GM18505 (cell line): ENCODE measurements around the gene TTC13.

Source experiments
- ATAC-seq: cut with Tn5 transposase; IDR thresholded peaks from one replicate; pipeline ENCODE4 v1.9.1; 2021; ENCODE audit not compliant: unreplicated experiment
- POLR2A ChIP-seq: IDR thresholded peaks from 4 replicates; pipeline ENCODE4 v1.6.1; 2011; ENCODE audit warnings: borderline replicate concordance; ENCODE audit not compliant: insufficient read depth, insufficient read length; ENCODE audit errors: extremely low read depth

TTC13 gene

DNA sequence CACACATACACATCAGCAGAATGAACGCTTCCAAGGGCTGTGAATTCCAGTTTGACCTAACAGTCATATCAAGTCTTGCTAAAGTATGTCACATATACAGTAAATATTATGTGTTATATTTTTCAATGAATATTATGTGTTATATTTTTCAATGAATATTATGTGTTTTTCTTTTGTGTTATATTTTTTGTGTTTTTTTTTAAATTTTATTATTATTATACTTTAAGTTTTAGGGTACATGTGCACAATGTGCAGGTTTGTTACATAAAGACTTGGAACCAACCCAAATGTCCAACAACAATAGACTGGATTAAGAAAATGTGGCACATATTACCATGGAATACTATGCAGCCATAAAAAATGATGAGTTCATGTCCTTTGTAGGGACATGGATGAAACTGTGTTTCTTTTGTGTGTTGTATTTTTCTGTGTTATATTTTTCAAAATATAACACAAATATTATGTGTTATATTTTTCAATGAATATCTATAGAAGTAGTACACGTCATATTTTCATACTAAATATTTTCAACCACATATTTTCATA lies 35.5 kb downstream of the TTC13 start:
- no peak for ATAC-seq
- TF ChIP-seq POLR2A = no peak

DNA sequence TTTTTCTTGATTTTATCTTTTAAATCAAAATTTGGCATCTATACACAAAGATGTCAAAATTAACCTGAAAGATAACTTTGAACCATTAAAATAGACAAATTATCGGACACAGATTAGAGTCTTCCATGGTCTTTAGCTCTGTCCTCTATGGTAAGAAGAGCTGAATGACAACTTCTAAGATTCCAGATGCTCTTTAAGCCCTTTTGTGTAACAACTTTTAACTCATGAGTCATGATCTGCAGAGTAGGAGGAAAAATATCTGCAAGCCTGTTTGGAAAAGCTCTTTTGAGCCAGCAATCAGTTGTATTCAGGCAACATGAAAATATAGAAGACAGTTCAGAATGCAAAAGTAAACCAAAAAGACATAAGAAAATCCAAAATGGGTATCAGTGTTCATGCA lies 37.8 kb downstream of the TTC13 start:
- no peak for ATAC-seq
- TF ChIP-seq POLR2A = no peak

DNA sequence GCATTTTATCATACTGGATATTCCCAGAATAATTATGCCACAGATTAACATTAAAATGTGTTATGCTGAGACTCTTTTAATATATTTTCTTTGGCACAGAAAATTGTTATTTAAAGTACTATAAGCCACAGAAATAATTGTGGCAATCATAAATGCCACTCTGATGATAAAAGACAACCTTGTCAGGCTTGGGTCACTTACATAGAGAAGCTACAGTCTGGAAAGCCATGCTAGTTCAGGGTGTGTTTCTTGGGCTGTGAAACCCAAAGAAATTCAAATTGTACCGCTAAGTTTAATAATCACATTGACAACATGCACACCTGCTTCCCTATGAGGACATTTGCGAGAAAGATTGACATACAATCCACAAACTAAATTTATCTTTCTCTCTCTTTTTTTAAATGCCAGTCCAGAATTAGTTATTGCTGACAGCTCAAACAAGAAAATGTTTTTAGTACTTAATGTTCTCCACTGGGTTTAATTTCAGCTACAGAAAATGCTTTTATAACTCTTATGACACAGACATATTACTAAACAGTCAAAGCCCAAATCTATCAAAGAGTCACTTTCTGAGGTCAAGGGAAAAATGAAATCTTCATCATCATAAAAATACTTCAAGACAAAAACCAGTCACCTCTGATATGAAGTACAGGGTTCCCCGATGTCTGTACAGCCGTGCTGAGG lies 38.7 kb downstream of the TTC13 start:
- TF ChIP-seq POLR2A = no peak
- ATAC-seq = no peak

DNA sequence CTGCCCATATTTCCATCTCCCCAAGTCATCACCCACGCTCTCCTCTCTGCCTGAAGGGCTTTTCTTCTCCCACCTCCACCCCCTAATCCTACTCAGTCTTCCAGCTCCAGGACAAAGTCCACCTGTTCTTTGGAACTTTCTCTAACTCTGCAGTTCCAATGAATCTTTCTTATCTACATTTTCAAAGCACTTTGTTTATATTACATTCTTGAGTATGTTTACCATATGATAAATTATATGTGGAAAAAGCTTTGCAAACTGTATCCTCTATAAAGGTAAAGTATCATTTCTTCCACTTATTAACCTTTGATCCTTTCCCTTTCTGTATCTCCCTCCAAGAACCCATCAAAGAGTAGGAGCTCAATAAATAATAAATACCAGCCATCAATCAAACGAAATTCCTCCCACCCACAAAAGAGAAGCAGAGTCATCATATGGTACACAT lies 39.7 kb downstream of the TTC13 start:
- TF ChIP-seq POLR2A = no peak
- no peak for ATAC-seq

DNA sequence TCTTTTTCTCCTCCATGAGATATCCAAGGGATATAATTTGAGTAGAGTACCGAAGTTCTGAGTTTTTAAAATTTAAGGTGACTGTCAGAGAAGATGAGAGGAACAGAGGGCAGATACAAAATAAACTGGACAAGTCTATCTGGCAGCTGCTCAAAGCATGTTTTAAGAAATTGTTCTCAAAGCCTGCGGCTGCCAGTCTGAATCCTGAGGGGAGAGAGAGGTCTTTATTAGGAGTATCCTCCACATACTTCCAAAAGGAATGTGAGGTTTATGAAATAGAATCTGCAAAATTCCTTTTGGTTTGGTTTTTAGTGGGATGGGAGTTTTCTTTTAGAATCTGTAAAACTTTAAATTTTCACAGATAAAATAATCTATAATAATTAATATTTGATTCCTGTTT lies 41.3 kb downstream of the TTC13 start:
- no peak for TF ChIP-seq POLR2A
- ATAC-seq = no peak

DNA sequence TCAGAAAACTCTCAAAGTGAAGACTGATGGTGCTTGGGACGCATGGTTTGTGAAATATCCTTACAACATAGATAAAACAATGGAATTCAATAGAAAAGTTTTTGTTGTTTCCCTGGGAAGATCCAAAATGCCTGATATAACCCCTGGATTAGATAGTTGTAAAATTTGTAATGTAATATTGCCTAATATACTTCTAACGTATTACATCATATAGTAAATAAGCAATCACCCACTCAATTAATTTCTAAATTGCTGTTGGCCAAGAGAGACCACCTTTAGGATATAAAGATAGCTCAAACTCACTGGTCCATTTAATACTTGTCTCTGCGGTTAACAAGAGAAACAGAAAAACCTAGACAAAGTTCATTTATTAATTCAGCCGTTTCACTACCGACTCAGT lies 42.2 kb downstream of the TTC13 start:
- no peak for TF ChIP-seq POLR2A
- ATAC-seq = no peak

DNA sequence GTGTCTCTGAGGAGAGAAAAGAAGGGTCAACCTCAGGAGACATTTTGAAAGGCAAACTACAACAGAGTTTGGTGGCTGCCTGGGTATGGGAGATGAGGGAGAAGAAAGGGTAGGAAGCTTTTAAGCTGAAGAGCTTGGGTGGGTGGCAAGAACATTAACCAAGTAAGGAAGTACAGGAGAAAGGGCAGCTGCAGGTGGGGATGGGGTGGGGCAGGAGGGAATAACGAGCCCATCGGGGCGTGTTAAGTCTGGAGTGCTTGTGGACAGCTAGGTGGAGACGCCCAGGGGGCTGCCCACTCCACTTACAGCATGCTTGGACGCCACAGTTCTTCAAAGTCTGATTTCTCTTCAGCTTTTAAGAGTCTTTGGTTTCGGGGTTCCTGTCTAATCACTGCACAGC lies 42.8 kb downstream of the TTC13 start:
- ATAC-seq = no peak
- no peak for TF ChIP-seq POLR2A

DNA sequence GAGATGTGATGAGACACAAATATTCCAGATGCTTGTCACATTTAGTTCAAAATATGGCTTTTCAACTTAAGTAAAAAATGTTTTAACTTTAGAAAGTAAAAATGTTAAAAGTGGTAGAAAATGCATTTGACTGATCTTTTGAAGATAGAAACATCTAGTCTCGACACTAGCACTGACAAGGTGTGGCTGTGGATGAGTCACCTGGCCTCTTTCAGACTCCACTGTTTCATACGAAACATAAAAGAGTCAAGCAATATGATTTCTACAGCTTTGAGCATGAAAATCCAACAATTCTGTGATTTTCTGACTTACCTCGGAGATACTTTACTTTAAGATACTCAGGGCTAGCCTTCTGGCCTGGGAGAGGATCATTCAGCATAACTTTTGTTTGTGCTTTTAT lies 47.7 kb downstream of the TTC13 start:
- no peak for ATAC-seq
- no peak for TF ChIP-seq POLR2A

DNA sequence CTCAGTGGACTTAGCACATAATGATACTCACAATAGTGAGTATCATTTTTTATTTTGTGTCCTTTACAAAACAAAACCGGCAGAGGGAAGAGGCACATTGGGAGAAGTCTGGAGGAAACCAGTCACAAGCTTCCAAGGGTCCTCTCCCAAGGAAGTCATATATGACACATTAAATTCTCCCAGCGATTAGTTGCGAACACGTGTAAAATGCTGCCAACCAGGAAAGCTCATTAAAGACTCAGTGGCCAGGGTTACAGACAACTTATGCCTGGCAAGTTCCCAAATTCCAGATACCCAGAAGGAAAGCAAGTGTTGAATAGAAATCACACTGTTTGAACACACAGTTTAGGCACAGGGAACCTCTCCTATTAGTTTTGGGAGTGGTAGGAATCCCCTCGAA lies 52.5 kb downstream of the TTC13 start:
- ATAC-seq = no peak
- no peak for TF ChIP-seq POLR2A

DNA sequence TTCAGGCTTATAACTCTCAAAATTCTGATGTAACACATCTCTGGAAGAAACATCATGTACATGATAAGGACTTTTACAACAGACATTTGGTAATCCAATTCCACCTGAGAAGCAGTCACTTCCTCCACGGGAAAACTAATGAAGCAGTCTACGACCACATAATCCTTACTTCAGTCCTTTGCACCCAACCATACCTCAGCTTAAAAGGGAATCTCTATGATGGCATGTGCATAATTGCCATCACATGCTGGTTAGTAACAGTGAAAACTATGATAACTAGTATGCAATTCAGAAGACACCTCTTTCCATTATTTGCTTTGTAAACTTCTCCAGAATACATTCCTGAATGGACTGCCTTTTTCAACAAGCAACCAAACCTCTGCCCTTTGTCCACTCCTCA lies 53.1 kb downstream of the TTC13 start:
- ATAC-seq = no peak
- TF ChIP-seq POLR2A = no peak

DNA sequence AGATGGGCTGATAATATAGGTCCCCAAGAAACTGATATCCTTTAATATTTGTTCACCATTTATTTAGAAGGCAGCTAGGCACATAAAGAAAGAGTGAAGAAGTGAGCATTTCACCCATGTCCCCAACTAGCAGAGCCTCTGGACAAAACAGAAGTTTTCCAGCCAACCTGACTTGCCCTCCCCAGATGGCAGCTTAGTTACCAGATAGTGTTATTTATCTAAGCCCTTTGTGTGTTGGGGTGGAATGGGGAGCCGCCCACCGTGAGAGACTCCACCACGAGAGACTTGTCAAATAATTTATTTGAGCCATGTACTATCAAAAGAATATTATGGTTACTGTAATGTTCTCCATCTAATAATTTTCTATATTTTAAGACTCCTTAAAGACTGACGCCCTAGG lies 55.5 kb downstream of the TTC13 start:
- no peak for ATAC-seq
- no peak for TF ChIP-seq POLR2A

DNA sequence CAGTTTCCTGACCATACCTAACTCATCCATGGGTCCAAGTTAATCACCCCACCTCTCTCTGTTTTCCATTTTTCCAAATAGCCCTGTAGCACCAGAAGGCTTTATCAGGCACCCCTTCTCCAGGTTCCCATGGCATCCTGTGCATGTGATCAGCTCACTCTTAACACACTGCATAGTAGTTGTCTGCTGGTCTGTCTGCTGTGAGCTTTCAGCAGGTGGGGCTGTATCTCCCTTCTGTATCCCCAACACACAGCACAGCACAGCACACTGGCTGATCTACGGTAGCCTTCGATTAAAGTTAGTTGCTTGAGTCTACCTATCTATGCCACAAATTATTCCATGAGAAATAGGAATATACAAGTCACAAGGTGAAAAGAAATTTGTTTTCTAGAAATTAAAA lies 56.0 kb downstream of the TTC13 start:
- TF ChIP-seq POLR2A = no peak
- no peak for ATAC-seq

DNA sequence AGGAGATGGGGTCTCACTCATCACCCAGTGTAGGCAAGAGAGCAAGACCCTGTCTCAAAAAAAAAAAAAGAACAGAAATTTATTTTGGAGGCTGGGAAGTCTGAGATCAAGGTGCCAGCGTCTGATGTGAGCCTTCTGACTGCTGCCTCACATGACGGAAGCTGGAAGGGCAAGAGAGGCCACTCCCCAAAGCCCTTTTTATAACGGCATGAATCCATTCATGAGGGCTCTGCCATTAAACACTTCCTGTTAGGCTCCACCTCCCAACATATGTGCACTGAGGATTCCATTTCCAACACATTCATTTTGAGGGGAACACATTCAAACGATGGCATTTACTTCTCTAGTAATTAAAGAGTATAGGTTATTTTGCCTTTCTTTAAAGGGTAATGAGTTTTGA lies 59.5 kb downstream of the TTC13 start:
- TF ChIP-seq POLR2A = no peak
- ATAC-seq = no peak

DNA sequence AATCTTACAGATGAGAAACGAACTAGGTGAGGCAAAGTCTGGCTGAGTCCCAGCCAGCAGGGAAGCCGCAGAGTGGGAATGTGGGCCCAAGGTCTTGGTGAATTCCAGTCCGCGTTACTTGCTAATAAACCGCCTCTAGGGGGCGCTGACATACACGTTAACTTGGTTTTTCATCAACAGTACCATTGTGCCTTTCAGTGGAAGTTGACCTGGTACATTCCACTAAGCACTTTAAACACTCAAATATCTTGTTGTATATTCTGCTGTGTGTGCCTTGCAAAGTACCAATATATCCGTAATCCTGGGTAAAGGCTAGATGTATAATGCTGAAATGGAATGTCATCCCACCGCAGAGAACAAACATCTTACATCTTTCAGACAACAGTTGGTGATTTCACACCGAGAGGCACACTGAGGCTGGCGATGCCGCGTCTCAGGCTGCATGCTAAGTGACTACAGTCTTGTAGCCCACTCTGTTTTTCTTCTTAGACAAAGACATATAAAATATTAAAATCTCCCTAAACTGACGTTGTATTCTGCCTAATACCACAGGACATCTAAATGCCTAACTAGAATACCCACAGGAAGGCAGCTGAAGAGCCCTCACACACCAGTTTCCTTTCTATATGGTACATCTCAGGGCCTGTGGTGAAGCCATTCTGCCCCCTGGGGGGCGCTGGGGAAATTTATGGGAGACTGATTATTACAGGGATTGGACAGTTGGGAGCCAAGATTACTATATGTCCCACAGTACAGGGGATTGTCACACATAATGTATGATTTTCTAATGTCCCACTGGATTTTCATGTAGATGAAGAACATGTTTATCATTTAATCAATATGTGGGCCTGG lies 61.2 kb downstream of the TTC13 start:
- TF ChIP-seq POLR2A = no peak
- no peak for ATAC-seq
